SU-DHL-6 (cell line): ENCODE results near the gene TGFBRAP1.
"Not testable (repeated sequence)": the region's sequence is repeated elsewhere in the genome, so short reads cannot be mapped to it uniquely, and the experiment has no call there.

ENCODE experiments used
- H2AFZ ChIP-seq: fragments of 200-600 bp; sonication (generic); 2 replicates; pipeline ENCODE4 v1.6.1; 2014; ENCODE audit warnings: low read depth, mild to moderate bottlenecking, moderate library complexity, mixed read lengths, antibody characterized with exemption, low read length; ENCODE audit not compliant: severe bottlenecking
- H3F3A ChIP-seq: fragments of 200-600 bp; shearing (Covaris generic); 2 replicates; pipeline ENCODE4 v1.6.0; 2016; ENCODE audit warnings: antibody characterized with exemption, mild to moderate bottlenecking; ENCODE audit not compliant: insufficient read depth
- H3K27ac ChIP-seq: fragments of 200-600 bp; sonication (generic); 2 replicates; pipeline ENCODE4 v1.5.1; 2016; ENCODE audit warnings: low read depth, mild to moderate bottlenecking, low read length, moderate library complexity, mixed read lengths
- H3K27me3 ChIP-seq: fragments of 200-600 bp; sonication (generic), shearing (Covaris generic); 2 replicates; pipeline ENCODE4 v1.6.0; 2014; ENCODE audit warnings: mild to moderate bottlenecking, low read length
- H3K36me3 ChIP-seq: fragments of 200-600 bp; sonication (generic); 2 replicates; pipeline ENCODE4 v1.6.1; 2014; ENCODE audit warnings: mild to moderate bottlenecking, low read length, mixed read lengths
- H3K4me2 ChIP-seq: fragments of 300-600, 200-600 bp; shearing (Covaris generic), sonication (generic); 2 replicates; pipeline ENCODE4 v1.6.0; 2014; ENCODE audit warnings: low read length, low read depth, mild to moderate bottlenecking; ENCODE audit not compliant: poor library complexity, severe bottlenecking
- H3K4me3 ChIP-seq: fragments of 200-600 bp; sonication (generic); 2 replicates; pipeline ENCODE4 v1.5.1; 2014; ENCODE audit warnings: antibody characterized with exemption, low read length, mild to moderate bottlenecking, mixed read lengths; ENCODE audit not compliant: insufficient read depth, poor library complexity, severe bottlenecking
- H3K79me2 ChIP-seq: fragments of 200-600 bp; sonication (generic); 2 replicates; pipeline ENCODE4 v1.6.1; 2014; ENCODE audit warnings: mild to moderate bottlenecking, low read length, moderate library complexity; ENCODE audit not compliant: insufficient read depth
- H3K9ac ChIP-seq: fragments of 200-600 bp; sonication (generic); 2 replicates; pipeline ENCODE4 v1.7.0; 2014; ENCODE audit warnings: mild to moderate bottlenecking, low read length
- H3K9me2 ChIP-seq: fragments of 200-600 bp; sonication (generic); replicated peaks from 2 replicates; pipeline ENCODE4 v1.6.1; 2014; ENCODE audit warnings: low read length; ENCODE audit not compliant: insufficient read depth
- H3K9me3 ChIP-seq: fragments of 200-600 bp; sonication (generic); 2 replicates; pipeline ENCODE4 v1.6.1; 2014; ENCODE audit warnings: low read length, mixed read lengths; ENCODE audit not compliant: insufficient read depth
- H4K20me1 ChIP-seq: fragments of 200-600 bp; sonication (generic); 2 replicates; pipeline ENCODE4 v1.6.1; 2014; ENCODE audit warnings: low read depth, mild to moderate bottlenecking, antibody characterized with exemption, low read length, moderate library complexity, mixed read lengths
- CTCF ChIP-seq: fragments of 200-600 bp; sonication (generic); IDR thresholded peaks from one replicate; pipeline ENCODE4 v1.5.1; 2017; ENCODE audit warnings: antibody characterized with exemption, mild to moderate bottlenecking, low read length, moderate library complexity; ENCODE audit not compliant: insufficient read depth, poor library complexity, severe bottlenecking
- EZH2phosphoT487 ChIP-seq: fragments of 200-600 bp; sonication (generic), shearing (Covaris generic); conservative IDR thresholded peaks from 2 replicates; pipeline ENCODE4 v1.6.1; 2018; ENCODE audit warnings: mild to moderate bottlenecking, antibody characterized with exemption, low read length, moderate library complexity, mixed read lengths

TGFBRAP1 gene

GRCh38 chr2:105328281-105329196 is 996 bp downstream of the TGFBRAP1 start:
- no peaks in the 10 kb centered on the region for H3K36me3 ChIP-seq
- H4K20me1 ChIP-seq: no peaks in the 10 kb centered on the region
- H3F3A ChIP-seq: peaks cover 17% of the 10 kb centered on the region
- no peaks in the 10 kb centered on the region for H3K9me2 ChIP-seq
- H3K9ac ChIP-seq: peak overlapping the region; percentile 77
- H3K4me2 ChIP-seq: peak overlapping the region; percentile 85
- H3K27ac ChIP-seq: peak overlapping the region; percentile 32
- H3K9me3 ChIP-seq: no peaks in the 10 kb centered on the region
- H3K27me3 ChIP-seq: no peaks in the 10 kb centered on the region
- TF ChIP-seq EZH2phosphoT487 (no peak), CTCF (no peak)
- peak overlapping the region; percentile 73 for H3K4me3 ChIP-seq
- peak overlapping the region; percentile 32 for H2AFZ ChIP-seq
- peaks cover 57% of the 10 kb centered on the region for H3K79me2 ChIP-seq

- Histone ChIP-seq H3K4me2 (peak overlapping the region; percentile 85), H3K9ac (peak overlapping the region; percentile 77; the same call in 1 of the 2 replicates), H3K27me3 (no peaks in the 10 kb centered on the region), H3K9me3 (no peaks in the 10 kb centered on the region), H3K27ac (no peak overlapping the region), H3K79me2 (peaks cover 65% of the 10 kb centered on the region), H3K9me2 (no peaks in the 10 kb centered on the region), H2AFZ (no peak overlapping the region), H3K4me3 (no peak overlapping the region), H3F3A (peaks cover 17% of the 10 kb centered on the region), H4K20me1 (no peaks in the 10 kb centered on the region), H3K36me3 (no peaks in the 10 kb centered on the region)
- TF ChIP-seq EZH2phosphoT487 (no peak), CTCF (no peak)
Observed at GRCh38 chr2:105327690-105328089, 1.8 kb downstream of the TGFBRAP1 start.

GRCh38 chr2:105327271-105327670 is 2.3 kb downstream of the TGFBRAP1 start:
- not testable (repeated sequence) for H3K9ac ChIP-seq, H3K27me3 ChIP-seq
- H3K4me2 ChIP-seq: peak overlapping the region; percentile 85

GRCh38 chr2:105325389-105325963 is 4.1 kb downstream of the TGFBRAP1 start:
- H3K9ac ChIP-seq: no peak overlapping the region
- H4K20me1 ChIP-seq: peaks cover 7% of the 10 kb centered on the region; the same call in 1 of the 2 replicates
- H3K27me3 ChIP-seq: no peaks in the 10 kb centered on the region
- peaks cover 6% of the 10 kb centered on the region for H3F3A ChIP-seq
- no peak for TF ChIP-seq EZH2phosphoT487
- TF ChIP-seq CTCF: no peak
- H3K27ac ChIP-seq: no peak overlapping the region
- H3K9me2 ChIP-seq: no peaks in the 10 kb centered on the region
- H3K4me3 ChIP-seq: no peak overlapping the region
- no peaks in the 10 kb centered on the region for H3K9me3 ChIP-seq
- H2AFZ ChIP-seq: no peak overlapping the region
- peaks cover 84% of the 10 kb centered on the region for H3K79me2 ChIP-seq
- H3K4me2 ChIP-seq: no peak overlapping the region
- no peaks in the 10 kb centered on the region for H3K36me3 ChIP-seq

More at GRCh38 chr2:105327271-105327670, 2.3 kb downstream of the TGFBRAP1 start:
- not testable (repeated sequence) for H4K20me1 ChIP-seq, H3K36me3 ChIP-seq, H3K9me3 ChIP-seq, H2AFZ ChIP-seq, H3K4me3 ChIP-seq, H3K27ac ChIP-seq, H3K9me2 ChIP-seq
- peaks cover 17% of the 10 kb centered on the region for H3F3A ChIP-seq
- H3K79me2 ChIP-seq: peaks cover 70% of the 10 kb centered on the region
